HG03280 (cell line): Measurements from ENCODE around the gene TP73.

Experiments
- ATAC-seq: cut with Tn5 transposase; IDR thresholded peaks from one replicate; pipeline ENCODE4 v1.9.1; 2021; ENCODE audit warnings: mild to moderate bottlenecking, moderate library complexity; ENCODE audit not compliant: unreplicated experiment

Gene TP73

GRCh38 chr1:3670823-3671265 lies 18.5 kb downstream of the TP73 start:
- ATAC-seq, result no peak

- ATAC-seq, result no peak
These were observed 19.3 kb downstream of the TP73 start for GRCh38 chr1:3671371-3672180.

- ATAC-seq, result no peak
These were observed 20.1 kb downstream of the TP73 start for GRCh38 chr1:3672231-3672970.

- no peak for ATAC-seq
These were observed 20.6 kb downstream of the TP73 start for GRCh38 chr1:3672971-3673361.

- peak; percentile 28 for ATAC-seq
These were observed 21.2 kb downstream of the TP73 start for GRCh38 chr1:3673381-3674099.

GRCh38 chr1:3674100-3675094 lies 22.1 kb downstream of the TP73 start:
- ATAC-seq, result no peak

- ATAC-seq, result no peak
These were observed 23.1 kb downstream of the TP73 start for GRCh38 chr1:3675436-3675835.

- ATAC-seq, result peak; percentile 58
These were observed 24.5 kb downstream of the TP73 start for GRCh38 chr1:3676581-3677470.

GRCh38 chr1:3677484-3677883 lies 25.2 kb downstream of the TP73 start:
- ATAC-seq, result no peak

- no peak for ATAC-seq
These were observed 26.2 kb downstream of the TP73 start for GRCh38 chr1:3678361-3679097.

- ATAC-seq, result no peak
These were observed 26.8 kb downstream of the TP73 start for GRCh38 chr1:3679098-3679555.

- no peak for ATAC-seq
These were observed 27.6 kb downstream of the TP73 start for GRCh38 chr1:3679799-3680453.

GRCh38 chr1:3680488-3681230 lies 28.3 kb downstream of the TP73 start:
- ATAC-seq, result no peak

GRCh38 chr1:3681231-3681897 lies 29.0 kb downstream of the TP73 start:
- ATAC-seq, result no peak

GRCh38 chr1:3681898-3682806 lies 29.8 kb downstream of the TP73 start:
- no peak for ATAC-seq

GRCh38 chr1:3683197-3683596 lies 30.9 kb downstream of the TP73 start:
- no peak for ATAC-seq
